ENCODE results near the gene CEP128. TPM values are rescaled to one million over a fixed set of nuclear protein-coding genes. Genes with fewer than 3 reads are reported as not detected.
"Not testable (repeated sequence)": the region's sequence is repeated elsewhere in the genome, so short reads cannot be mapped to it uniquely, and the experiment has no call there.

Gene CEP128
- polyA plus RNA-seq, 3 donors: 5.7 to 6.9 (median 6.4) TPM

- peak; percentile 76 for DNase-seq
These were observed 13.3 kb upstream of the CEP128 start for GRCh38 chr14:80954687-80955299.

DNA sequence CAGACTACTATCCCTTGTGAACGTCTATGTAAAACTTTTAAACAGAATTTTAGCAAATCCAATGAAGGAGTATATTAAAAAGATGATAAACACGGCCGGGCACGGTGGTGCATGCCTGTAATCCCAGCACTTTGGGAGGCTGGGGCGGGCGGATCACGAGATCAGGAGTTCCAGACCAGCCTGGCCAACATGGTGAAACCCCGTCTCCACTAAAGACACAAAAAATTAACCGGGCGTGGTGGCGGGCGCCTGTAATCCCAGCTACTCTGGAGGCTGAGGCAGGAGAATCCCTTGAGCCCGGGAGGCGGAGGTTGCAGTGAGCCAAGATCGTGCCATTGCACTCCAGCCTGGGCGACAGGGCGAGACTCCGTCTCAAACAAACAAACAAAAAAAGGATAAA is 11.7 kb upstream of the CEP128 start:
- not testable (repeated sequence) for DNase-seq

GRCh38 chr14:80951491-80951890 is 10.0 kb upstream of the CEP128 start:
- no peak for DNase-seq

DNA sequence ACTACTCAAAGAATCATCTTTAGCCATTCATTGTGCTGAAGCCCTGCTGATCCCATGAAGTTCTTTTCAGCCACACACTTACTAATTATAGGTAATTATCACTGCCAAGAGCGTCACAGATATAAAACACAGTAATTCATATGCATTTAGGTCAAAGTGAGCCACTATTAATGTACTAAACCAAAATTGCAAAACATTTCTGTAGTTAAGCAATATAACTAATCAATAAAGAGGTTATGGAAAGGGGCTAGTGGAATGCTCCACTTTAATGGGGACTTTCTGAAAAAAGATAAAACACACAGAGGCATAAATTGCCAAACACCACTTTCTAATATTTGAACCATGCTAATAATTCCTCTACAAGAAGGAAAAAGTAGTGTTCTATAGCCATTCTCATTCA is 6.8 kb upstream of the CEP128 start:
- DNase-seq: no peak

GRCh38 chr14:80946797-80947196 is 5.3 kb upstream of the CEP128 start:
- no peak for DNase-seq

DNA sequence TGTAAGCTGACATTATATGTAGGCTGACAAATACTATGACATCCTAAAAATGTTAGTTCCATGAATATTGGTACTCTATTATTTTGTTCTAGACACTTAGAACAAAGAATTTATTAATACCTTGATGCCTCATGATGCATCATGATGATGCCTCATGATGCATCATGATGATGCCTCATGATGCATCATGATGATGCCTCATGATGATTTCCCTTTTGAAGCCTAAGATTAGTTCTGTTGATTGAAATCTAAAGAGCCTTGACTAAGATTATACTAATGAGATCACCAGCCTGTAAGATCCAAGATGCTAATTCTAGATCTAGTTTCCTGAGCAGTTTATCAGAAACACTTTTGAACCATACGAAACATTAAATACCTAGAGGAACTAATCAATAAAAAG is 4.6 kb upstream of the CEP128 start:
- no peak for DNase-seq

GRCh38 chr14:80944861-80945617 is 3.5 kb upstream of the CEP128 start:
- DNase-seq: no peak

DNA sequence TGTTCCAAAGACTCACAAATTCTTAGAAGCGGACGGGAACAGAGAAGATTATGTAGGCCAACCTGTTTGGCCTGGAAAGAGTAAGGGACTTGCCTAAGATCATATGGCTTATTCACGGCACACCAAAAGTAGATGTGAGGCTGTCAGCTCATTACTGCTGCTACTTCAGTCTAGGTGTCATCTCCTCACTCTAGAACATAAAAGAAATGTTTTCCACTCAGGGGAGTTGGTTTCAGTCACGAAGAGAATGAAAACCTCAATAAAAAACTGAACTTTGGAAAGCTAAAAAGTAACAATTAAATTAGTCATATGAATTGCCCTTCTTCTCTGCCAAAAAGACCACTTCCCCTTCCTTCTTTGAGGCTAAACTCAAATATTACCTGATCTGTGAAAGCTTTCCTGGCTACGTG is 658 bp upstream of the CEP128 start:
- DNase-seq: no peak

DNA sequence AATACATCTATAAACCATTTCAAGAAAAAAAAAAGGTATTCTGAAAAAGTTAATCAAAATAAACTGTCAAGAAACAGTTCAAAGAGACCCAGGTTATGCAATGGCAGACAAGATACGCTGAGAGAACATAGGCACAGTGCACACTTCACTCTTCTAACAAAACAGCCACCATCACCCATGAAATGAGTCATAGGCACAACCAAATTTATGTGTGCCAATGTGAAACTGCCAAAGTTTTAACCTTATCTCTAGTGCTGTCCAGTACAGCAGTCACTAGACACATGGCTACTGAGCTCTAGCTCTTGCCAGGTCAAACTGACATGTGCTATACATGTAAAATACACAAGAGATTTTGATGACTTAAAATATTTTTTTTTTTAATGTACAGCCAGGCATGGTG is 1.4 kb downstream of the CEP128 start:
- no peak for DNase-seq

DNA sequence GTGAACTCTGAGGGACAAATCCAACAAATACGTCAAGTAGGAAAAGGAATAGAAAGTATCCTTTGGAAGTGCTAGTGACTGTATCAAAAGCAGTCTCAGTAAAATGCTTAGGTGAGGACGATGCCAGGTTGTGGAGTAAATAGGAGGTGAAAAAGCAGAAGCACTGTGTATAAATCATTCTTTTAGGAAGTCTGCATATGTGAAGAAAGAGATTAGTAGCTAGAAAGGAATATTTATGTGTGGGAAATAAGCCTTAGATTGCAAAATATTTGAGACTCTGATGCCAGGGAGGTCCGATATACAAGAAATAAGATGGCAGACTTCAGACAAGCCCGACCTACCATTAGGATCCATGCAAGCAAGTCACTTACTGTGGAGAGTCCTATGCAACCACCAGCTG is 7.9 kb downstream of the CEP128 start:
- no peak for DNase-seq

GRCh38 chr14:80933282-80933681 is 8.3 kb downstream of the CEP128 start:
- DNase-seq: no peak

- no peak for DNase-seq
These were observed 10.6 kb downstream of the CEP128 start for GRCh38 chr14:80930836-80931389.

DNA sequence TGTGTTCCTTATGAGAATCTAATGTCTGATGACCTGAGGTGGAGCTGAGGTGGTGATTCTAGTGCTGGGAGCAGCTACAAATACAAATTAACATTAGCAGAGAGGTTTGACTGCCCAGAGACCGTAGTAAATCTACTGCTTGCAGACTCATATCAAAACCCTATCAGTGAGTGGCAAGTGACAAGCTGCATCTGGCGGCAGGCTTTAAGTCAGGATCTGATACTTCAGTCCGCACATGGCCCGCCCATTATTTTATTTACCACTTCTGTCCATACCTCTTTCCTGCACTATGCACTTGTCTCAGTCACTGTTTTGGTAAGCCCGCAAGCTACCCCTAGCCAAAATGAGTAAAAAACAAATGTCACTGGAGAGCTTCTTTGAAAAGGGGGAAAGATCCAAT is 11.4 kb downstream of the CEP128 start:
- DNase-seq: no peak

- DNase-seq: no peak
These were observed 14.2 kb downstream of the CEP128 start for GRCh38 chr14:80927083-80927989.

- no peak for DNase-seq
These were observed 15.0 kb downstream of the CEP128 start for GRCh38 chr14:80926397-80927082.

GRCh38 chr14:80924365-80925103 is 17.0 kb downstream of the CEP128 start:
- no peak for DNase-seq

GRCh38 chr14:80923368-80923767 is 18.2 kb downstream of the CEP128 start:
- no peak for DNase-seq

DNA sequence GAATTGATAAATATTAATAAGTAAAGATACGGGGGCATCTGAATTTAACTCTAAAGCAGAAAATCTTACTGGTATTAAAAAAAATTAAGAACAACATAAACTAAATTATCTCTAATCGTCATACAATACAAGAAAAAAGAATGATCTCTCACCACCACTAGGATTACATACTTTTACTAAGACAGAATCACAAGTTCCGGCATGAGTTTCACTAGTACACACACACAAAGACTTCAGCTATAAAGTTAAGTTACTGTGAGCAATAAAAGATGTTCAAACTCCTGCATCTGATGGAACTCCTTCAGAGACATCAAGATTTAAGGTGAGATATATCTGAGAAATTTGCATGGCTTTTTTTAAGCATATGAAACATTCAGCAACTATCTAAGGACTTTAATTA is 21.9 kb downstream of the CEP128 start:
- DNase-seq: no peak

DNA sequence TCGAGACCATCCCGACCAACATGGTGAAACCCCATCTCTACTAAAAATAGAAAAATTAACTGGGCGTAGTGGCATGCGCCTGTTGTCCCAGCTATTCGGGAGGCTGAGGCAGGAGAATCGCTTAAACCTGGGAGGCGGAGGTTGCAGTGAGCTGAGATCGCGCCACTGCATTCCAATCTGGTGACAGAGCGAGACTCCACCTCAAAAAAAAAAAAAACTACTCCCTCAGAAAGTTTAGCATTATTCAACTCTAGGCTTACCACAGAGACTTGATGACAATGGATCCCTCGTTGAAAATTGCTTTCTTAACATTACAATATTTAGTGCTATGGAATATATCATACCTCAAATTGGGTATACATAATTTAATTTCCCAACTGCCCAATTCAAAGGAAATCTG is 29.5 kb downstream of the CEP128 start:
- not testable (repeated sequence) for DNase-seq

- DNase-seq: no peak
These were observed 34.6 kb downstream of the CEP128 start for GRCh38 chr14:80906946-80907345.

DNA sequence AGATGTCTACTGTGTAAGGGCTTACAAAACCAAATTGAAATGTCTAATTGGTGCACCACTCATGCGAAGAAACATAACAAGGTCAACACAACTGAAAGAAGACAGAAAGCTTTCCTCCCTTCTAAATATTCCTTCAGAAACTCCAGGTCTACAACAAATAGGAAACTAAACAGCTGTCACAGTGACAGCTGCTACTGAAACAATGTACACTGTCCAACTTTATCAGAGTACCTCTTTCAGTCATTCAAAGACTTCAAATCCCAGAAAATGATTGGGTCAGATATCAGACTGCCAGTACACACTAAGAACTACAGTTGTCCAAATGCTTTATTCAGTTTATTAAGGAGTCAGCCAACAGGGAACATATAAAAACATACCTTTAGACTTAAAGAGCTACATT is 35.2 kb downstream of the CEP128 start:
- DNase-seq: no peak
